Subcutaneous abdominal adipose tissue (tissue), 5 donors: ENCODE data around the gene GABRG2.
"Not testable (repeated sequence)": the region's sequence is repeated elsewhere in the genome, so short reads cannot be mapped to it uniquely, and the experiment has no call there.

Experiments
- H3K27ac ChIP-seq: one replicate; pipeline ENCODE4 v1.7.0; 2013; ENCODE audit warnings: low read depth, mild to moderate bottlenecking, inconsistent platforms, low read length, moderate library complexity
- H3K27me3 ChIP-seq, 5 donors: one replicate each; pipeline ENCODE4 v1.7.0; 2013; ENCODE audit warnings: low read length in 5 of 5, inconsistent platforms in 1 of 5; ENCODE audit not compliant: control insufficient read depth in 5 of 5, insufficient read depth in 4 of 5
- H3K36me3 ChIP-seq, 5 donors: one replicate each; pipeline ENCODE4 v1.7.0; 2013; ENCODE audit warnings: low read length in 5 of 5; ENCODE audit not compliant: control insufficient read depth in 5 of 5, insufficient read depth in 5 of 5
- H3K4me1 ChIP-seq, 5 donors: one replicate each; pipeline ENCODE4 v1.7.0; 2013; ENCODE audit warnings: low read length in 5 of 5, mild to moderate bottlenecking in 3 of 5, moderate library complexity in 1 of 5; ENCODE audit not compliant: control insufficient read depth in 5 of 5, insufficient read depth in 5 of 5
- H3K4me3 ChIP-seq, 5 donors: one replicate each; pipeline ENCODE4 v1.7.0; 2013; ENCODE audit warnings: low read length in 5 of 5, low read depth in 1 of 5
- H3K9ac ChIP-seq, 5 donors: one replicate each; pipeline ENCODE4 v1.7.0; 2013; ENCODE audit warnings: low read length in 5 of 5, mild to moderate bottlenecking in 4 of 5, moderate library complexity in 3 of 5
- H3K9me3 ChIP-seq, 5 donors: one replicate each; pipeline ENCODE4 v1.7.0; 2013; ENCODE audit warnings: low read length in 5 of 5; ENCODE audit not compliant: control insufficient read depth in 5 of 5
- donor health status: healthy.
- donor health status: healthy.
- donor health status: healthy.
- donor health status: healthy.
- donor health status: healthy.

The GABRG2 gene

GRCh38 chr5:162067655-162068411, at the start of gene GABRG2:
Gene GABRG2, plus strand, starts transcription at chr5:162067773. Its CDS starts 227 bp downstream, at chr5:162068000.
- no peak within 1 kb of the TSS for H3K4me3 ChIP-seq
- H3K36me3 ChIP-seq = no peaks in the 10 kb centered on the region
- no peaks in the 10 kb centered on the region for H3K4me1 ChIP-seq
- no peak within 1 kb of the TSS for H3K27ac ChIP-seq
- H3K9me3 ChIP-seq = peaks cover 0 to 2% (median 0%) of the 10 kb centered on the region in 5 donors
- no peak within 1 kb of the TSS for H3K9ac ChIP-seq
- H3K27me3 ChIP-seq = peaks cover 2 to 9% (median 3%) of the 10 kb centered on the region in 5 donors

GRCh38 chr5:162025312-162025711, 42.3 kb upstream of the GABRG2 start:
- Histone ChIP-seq H3K9me3 (peaks cover 0 to 3% (median 0%) of the 10 kb centered on the region in 5 donors), H3K27me3 (peaks cover 0 to 3% (median 0%) of the 10 kb centered on the region in 5 donors), H3K9ac (no peak overlapping the region), H3K4me1 (no peaks in the 10 kb centered on the region), H3K36me3 (no peaks in the 10 kb centered on the region), H3K27ac (no peak overlapping the region), H3K4me3 (no peak overlapping the region)

GRCh38 chr5:162026803-162027202, 40.8 kb upstream of the GABRG2 start:
- H3K9me3 ChIP-seq = no peaks in the 10 kb centered on the region
- no peaks in the 10 kb centered on the region for H3K36me3 ChIP-seq
- H3K27ac ChIP-seq = no peak overlapping the region
- H3K9ac ChIP-seq = no peak overlapping the region
- H3K4me3 ChIP-seq = no peak overlapping the region
- no peaks in the 10 kb centered on the region for H3K4me1 ChIP-seq
- H3K27me3 ChIP-seq = no peaks in the 10 kb centered on the region

- H3K4me3 ChIP-seq = no peak overlapping the region
- H3K4me1 ChIP-seq = no peaks in the 10 kb centered on the region
- H3K36me3 ChIP-seq = no peaks in the 10 kb centered on the region
- H3K9me3 ChIP-seq = no peaks in the 10 kb centered on the region
- no peak overlapping the region for H3K9ac ChIP-seq
- no peaks in the 10 kb centered on the region for H3K27me3 ChIP-seq
- no peak overlapping the region for H3K27ac ChIP-seq
Measured at GRCh38 chr5:162037431-162037830, 30.1 kb upstream of the GABRG2 start.

- Histone ChIP-seq H3K9me3 (no peaks in the 10 kb centered on the region), H3K4me1 (no peaks in the 10 kb centered on the region), H3K4me3 (no peak overlapping the region), H3K9ac (no peak overlapping the region), H3K27me3 (no peaks in the 10 kb centered on the region), H3K36me3 (no peaks in the 10 kb centered on the region), H3K27ac (no peak overlapping the region)
Measured at GRCh38 chr5:162047279-162047678, 20.3 kb upstream of the GABRG2 start.

DNA sequence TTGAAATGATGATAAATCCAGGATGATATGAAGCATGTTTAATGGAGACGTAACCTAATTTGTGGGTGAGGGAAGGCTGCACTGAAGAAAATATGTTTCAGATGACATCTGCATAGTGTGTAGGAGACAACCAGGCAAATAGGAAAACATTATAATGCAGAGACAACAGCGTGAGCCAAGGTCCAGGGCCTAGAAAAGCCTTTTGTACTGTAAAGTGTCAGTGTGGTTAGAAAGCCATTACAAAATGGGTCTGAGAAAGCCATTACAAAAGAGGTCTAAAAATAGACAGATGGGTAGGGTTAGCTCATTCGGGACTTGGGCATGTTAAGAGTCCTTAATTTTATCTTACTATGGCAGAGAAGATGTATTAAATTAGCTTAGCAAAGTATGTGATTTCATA, 14.9 kb upstream of the GABRG2 start:
- Histone ChIP-seq H3K4me1 (no peaks in the 10 kb centered on the region), H3K4me3 (no peak overlapping the region), H3K9ac (no peak overlapping the region), H3K27me3 (no peaks in the 10 kb centered on the region), H3K9me3 (peaks cover 0 to 4% (median 0%) of the 10 kb centered on the region in 5 donors), H3K27ac (no peak overlapping the region), H3K36me3 (no peaks in the 10 kb centered on the region)

DNA sequence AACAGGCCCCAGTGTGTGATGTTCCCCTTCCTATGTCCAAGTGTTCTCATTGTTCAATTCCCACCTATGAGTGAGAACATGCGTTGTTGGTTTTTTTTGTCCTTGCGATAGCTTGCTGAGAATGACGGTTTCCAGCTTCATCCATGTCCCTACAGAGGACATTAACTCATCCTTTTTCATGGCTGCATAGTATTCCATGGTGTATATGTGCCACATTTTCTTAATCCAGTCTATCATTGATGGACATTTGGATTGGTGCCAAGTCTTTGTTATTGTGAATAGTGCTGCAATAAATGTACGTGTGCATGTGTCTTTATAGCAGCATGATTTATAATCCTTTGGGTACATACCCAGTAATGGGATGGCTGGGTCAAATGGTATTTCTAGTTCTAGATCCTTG, 12.5 kb upstream of the GABRG2 start:
- not testable (repeated sequence) for H3K9ac ChIP-seq, H3K27me3 ChIP-seq, H3K4me3 ChIP-seq, H3K9me3 ChIP-seq, H3K4me1 ChIP-seq, H3K36me3 ChIP-seq, H3K27ac ChIP-seq

DNA sequence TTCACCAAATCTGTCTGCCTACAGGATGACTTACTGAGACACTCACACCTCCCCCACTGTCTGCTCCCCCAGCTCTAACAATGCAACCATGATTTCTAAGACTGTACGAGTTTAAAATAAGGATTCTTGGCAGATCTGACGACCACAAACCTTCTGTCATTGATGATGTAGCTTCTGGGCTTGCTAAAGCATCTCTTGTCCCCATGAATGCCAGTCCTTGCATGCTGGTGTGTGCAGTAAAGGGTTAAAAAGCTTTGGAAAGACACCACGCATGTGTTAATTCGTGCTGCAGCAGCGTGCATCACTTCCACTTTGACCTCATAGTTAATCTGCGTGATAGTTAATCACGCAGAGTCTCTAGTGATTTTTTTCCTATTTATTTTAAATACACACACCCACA, 411 bp upstream of the GABRG2 start:
- Histone ChIP-seq H3K27me3 (peaks cover 2 to 9% (median 3%) of the 10 kb centered on the region in 5 donors), H3K36me3 (no peaks in the 10 kb centered on the region), H3K27ac (no peak overlapping the region), H3K9me3 (peaks cover 0 to 2% (median 0%) of the 10 kb centered on the region in 5 donors), H3K9ac (no peak overlapping the region), H3K4me1 (no peaks in the 10 kb centered on the region), H3K4me3 (no peak overlapping the region)

DNA sequence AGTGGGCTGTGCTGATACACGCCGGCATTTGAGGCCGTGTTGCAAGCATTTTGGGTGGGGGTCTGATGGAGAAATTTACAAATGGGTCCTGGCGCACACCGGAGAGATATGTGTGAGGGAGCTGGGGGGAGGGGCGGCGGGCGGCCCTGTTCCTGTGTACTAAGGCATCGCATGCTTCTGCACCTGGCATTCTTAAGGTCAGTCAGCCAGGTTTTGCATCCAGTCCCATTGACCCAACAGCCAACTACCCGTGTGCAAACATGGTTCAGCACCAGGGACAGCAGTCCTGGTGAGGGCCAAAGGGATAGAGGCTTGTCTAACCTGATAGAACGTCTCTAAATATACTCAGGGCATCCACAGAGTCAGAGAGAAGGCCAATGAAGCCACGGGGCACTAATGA, 839 bp downstream of the GABRG2 start:
- no peak overlapping the region for H3K27ac ChIP-seq
- H3K4me3 ChIP-seq = no peak overlapping the region
- no peaks in the 10 kb centered on the region for H3K36me3 ChIP-seq
- H3K27me3 ChIP-seq = peaks cover 2 to 9% (median 3%) of the 10 kb centered on the region in 5 donors
- no peaks in the 10 kb centered on the region for H3K4me1 ChIP-seq
- peaks cover 0 to 2% (median 0%) of the 10 kb centered on the region in 5 donors for H3K9me3 ChIP-seq
- no peak overlapping the region for H3K9ac ChIP-seq

- no peak overlapping the region for H3K27ac ChIP-seq
- no peaks in the 10 kb centered on the region for H3K4me1 ChIP-seq
- H3K9me3 ChIP-seq = peaks cover 0 to 2% (median 0%) of the 10 kb centered on the region in 5 donors
- H3K9ac ChIP-seq = no peak overlapping the region
- no peaks in the 10 kb centered on the region for H3K36me3 ChIP-seq
- peaks cover 2 to 9% (median 3%) of the 10 kb centered on the region in 5 donors for H3K27me3 ChIP-seq
- H3K4me3 ChIP-seq = no peak overlapping the region
Measured at GRCh38 chr5:162068936-162069335, 1.4 kb downstream of the GABRG2 start.
